ENCODE data around the gene GRK1.

Gene GRK1

DNA sequence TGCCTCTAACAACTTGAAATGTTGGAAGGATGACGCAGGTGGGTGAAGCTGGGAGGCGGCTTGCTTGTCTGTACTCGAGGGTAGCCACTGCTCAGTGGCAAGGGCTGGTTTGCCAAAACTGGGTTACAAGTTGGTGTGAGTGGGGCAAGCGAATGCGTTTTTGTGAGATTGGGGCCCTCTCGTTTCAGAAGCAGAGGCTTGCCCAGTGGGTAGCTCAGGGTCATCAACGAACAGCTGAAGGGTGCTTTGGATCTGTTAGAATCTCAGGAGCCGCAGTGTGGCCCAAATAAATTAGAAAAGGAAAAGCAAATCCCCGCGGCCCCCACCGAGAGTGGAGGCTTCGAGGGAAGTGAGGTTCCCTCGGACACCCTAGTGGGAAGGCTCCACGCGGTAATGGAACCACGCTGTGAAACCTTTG lies 16.3 kb upstream of the GRK1 start:
- no peak for DNase-seq

DNA sequence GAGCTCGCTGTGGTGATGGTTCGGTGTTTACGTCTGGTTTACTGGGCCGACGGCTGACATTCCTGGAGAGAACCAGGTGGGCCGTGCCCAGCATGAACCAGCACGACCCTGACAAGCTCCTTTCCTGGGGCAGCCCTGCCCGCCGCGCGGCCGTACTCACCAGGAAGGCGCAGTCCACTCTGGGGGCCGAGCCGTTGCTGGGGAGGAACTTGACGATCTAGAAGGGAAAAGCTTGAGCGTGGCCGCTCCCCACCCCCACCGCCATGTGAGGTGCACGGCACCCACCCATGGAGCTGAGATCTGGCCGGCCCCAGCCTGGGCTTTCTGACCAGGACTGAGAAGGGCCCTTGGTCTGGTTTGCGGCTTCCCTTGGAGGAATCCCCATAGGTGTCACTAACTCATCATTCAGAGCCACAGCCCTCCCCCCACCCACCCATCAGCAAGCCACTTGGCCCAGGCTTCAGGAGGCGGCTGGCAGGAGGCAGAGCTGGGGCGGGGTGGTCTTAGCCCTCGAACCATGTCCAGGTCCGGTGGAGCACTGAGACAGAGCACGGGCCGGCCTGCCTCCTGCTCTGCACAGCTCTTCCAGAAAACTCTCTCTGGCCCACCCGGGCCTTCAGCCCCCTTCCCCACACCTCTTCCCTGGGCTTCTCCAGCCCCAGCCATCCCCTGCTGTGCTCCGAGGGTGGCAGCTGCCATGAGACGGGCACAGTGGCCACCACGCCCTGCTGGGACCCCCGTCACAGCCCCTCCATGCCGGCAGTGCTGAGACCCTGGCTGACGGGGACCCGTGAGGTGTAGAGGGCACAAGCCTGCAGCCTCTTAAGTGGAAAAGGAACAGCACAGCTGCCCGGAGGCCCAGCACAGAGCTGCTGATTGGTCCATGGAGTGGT lies 15.3 kb upstream of the GRK1 start:
- no peak for DNase-seq

DNA sequence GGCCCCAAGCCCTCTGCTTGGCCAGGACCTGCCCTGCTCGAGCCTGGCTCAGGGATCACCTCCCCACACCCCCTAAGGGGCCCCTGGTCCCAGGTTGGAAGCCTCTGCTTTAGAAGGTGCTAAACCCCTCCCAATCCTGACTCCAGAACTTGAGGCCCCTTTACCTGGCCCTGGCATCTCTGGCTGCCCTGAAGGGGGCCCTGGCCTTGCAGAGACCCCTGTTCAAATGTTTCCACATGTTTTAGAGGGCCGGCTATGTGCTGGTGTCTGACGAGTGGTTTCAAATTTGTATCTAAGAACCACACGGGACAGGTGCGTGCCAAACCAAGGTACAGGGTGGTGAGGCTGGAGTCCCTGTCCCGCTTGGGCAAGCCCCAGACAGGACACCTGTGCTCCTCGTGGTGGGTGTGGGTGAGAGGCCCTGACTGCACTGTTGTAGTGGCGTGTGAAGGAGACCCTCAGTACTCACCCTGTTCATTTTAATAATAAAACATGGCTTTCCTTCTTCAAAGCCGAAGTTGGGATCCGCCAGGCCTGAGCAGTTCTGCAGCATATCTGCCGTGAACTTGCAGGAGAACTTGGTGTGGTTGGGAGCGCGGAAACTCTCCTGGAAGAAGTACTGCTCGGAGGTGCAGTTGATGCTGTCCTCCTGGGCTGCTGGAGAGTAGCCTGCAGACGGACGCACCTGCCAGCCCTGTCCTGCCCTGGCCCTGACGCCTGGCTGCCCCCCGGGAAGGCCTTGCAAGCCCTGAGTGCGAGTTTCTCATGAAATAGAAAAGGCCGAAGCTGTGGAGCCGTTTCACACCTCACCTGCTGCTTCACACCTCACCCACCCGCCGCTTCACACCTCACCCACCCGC lies 14.4 kb upstream of the GRK1 start:
- DNase-seq = no peak

DNA sequence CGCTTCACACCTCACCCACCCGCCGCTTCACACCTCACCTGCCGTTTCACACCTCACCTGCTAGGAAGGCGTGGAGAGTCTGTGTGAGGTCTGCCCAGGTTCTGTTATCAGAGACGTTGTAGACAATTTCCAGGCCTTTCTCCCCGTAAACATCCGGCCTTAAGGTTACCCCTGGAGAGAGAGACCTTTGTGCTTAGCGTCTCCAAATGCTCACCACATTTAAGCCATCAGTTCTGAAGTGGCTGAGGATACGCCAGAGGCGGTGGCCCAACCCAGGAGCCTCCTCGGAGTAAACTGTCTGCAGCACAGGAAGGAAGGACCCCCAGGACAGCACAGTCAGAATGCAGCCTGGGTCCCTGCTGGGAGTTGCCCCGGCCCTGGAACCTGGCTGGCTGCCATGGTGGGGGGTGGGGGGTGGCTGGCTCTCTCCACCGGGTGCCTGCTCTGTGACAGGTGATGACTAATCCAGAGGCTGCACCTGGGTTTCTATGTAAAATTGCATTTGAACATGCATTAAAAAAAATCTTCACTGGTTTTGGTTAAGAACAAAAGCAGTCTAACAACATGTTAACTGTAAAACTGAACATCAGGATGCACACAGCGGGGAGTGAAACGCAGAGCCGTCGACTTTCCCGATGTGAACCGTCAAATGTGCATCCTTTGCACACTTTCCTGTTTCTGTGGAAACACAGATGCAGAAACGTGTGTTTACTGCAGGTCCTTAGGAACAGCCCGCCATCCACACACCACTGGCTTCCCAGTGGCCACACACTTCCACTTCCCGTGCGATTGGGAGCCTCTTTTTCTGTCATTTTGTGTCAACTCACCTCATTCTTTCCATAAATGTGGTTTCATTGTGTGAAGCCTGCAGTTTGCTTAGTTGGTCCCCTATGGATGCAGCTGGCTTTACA lies 13.5 kb upstream of the GRK1 start:
- DNase-seq = no peak

DNA sequence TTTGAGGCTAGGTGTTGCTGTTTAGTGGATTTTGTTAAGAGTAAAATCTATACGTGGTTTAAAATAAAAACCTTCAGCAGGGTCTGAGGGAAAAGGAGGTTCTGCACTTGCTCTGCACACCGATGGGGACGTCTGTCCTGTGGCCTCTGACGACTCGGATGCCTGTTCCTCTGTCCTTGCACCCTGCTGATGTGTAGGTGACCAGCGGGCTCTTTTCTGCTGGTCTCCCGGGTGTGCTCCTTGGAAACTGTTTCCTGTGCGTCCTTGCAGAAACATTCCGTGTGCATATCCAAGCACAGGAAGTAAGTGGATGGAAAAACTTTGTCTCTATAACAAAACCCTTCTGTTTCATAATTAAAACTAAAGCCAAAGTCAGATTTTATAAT lies 12.9 kb upstream of the GRK1 start:
- no peak for DNase-seq

DNA sequence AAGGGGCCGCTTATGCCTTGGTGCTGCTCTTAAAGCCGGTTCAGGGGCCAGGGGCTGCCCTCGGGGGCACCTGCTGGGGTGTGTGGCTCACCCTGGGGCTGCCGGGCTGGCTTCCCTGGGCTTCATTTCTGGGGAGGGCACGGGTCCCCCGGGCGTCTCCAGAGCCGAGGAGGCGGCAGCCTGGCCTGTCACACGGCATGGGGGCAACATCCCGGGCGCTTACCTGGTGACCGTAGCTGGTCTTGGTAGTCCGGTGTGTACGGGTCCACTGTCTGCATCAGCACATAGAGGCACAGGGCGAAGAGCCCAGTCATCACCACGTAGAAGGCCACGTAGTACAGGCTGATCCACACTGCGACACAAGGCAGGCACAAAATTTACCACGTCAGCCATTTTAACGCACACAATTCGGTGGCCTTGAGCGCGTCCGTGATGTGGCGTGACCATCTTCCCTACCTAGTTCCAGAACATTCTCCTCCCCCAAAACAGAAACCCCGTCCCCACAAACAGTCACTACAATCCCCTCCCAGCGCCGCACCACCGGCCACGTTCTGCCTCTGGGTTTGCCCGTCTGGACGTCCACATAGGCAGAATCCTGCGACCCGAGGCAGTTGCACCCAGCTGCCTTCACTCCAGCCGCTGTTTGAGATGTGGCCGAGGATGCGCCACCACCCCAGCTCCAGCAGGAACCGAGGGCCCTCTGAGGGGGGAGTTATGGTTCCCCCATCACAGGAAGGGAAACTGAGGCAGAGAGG lies 12.3 kb upstream of the GRK1 start:
- DNase-seq = no peak

DNA sequence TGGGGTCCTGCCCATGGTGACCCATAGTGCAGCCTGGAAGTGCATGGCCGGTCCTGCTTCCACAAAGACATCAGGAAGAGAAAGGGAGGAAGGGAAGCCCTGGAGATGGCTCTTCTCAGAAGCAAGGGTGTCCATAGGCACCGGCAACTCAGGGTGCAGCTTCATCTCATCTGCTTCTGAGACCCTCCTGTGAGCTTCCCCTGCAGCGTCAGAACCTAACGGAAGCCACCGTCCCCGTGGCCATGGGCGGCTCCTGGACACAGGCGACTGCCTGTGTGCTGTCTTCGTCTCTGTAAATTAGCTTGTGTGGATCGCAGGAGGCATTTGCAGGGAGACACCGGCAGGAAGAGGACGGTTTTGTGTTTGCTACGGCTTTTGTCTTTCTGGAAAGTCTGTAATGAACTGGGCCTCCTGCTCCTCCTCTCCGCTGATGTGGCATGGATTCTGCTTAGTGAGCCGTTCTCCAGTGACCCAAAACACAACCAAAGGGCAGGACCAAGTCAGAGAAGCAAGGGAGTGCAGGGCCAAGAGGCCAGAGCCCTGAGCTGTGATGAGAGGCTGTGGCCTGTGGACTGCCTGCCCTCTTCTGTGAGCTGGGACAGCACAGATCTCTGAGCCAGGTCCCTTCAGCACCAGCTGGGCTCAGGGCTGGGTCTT lies 11.5 kb upstream of the GRK1 start:
- DNase-seq = no peak

DNA sequence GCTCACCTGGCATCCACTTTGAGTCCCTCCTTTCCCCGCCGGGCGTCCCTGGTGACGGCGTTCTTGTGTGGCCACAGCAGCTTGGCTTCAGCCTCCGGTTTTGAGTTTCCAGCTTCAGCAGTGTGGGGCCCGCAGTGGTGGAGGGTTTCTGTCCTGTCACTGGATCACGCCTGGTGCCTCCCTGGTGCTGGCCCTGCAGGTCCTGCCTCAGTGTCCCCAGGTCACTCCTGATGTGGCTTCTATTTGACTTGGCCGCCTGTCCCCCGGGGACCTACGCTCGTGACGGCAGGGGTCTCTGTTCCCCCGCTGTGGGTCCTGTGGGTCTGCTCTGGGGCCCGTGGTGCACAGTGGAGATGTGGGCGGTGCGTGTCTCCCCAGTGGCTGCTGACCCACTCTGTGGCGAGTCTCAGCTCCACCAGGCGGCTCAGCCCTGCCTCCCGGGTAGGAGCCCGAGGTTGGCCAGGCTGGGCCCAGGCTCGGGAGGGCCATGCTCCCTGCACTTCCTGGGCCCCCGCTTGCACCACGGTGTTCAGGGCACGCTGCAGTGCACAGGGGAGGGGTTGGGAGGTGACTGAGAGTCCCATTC lies 10.9 kb upstream of the GRK1 start:
- DNase-seq = no peak

DNA sequence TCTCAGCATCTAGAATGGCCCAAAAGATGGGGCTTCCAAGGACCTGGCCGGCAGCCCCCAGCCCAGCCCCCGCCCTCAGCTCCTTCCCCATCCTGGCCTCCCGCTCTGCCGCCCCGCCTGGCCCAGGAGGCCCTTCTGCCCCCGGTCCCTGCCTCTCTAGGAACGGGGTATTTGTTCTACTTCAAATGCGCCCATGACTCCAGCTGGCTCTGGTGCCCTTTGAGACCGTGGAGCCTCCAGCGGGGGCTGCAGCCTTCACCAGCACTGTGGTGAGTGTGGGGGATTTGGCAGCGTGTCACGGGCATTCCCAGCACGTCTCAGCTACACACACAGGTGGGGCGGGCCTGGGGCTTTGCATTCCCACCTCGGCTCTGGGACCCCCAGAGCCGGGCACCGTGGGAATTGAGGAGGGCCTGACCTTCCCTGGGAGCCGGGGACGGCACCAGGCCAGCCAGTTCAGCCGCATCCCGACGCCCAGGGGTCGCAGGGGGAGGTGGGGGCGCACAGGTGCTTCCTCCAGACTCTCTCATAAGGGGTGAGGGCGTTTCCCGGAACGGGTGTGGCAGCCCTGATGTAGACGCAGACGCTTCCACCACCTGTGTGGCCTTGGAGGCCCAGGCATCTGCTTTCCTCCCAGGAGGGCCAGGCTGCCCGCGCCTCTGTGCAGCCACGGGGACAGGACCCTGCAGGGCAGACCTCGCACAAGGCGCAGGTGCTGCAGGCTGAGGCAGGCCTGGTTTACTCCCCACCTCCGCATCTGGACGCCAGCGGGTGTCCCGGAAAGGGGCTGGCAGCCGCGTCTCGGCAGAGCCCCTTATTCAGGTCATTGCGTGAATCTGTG lies 10.0 kb upstream of the GRK1 start:
- DNase-seq = no peak

DNA sequence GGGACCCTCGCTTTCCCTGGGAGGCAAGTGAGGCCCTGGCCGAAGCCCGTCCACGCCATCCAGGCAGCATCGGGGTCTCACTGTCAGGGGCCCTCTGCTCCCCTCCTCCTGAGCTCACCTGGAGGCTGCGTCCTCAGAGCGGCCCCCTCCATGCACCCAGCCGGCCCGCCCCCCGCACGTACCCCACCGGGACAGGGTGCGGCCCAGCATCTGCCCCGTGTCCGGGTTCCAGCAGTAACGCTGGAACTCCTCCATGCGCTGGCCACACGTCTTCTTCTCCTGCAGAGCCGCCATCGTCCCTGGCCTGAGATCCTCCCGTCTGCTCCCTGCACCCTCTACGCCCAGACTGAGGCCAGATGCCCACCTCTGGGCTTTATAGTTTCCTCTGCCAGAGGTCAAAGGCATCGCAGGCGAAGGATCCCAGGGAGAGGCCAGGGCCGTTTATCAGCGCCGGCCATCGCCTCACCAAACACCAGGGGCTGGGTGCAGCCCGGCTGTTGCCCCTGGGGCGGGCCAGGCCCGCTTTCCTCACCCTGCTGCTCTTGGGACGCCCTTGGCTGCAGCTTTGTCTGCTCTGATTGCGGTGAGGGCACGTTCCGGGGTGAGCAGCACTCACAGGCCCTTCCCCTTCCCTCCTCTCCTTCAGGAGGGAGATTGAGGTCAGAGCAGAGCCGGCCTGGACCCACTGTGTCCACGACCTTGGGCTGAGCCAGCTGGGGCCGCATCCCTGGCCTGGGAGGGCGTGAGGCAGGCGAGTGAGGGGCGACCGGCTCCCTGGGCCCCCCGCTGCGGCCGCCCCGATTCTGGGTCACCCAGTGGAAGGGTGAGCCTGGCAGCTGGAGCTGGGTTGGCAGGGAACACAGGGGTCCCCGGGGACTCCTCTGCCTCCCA lies 8.9 kb upstream of the GRK1 start, which contains the start of gene ATP4B:
Gene ATP4B (minus strand): TSS at position 348 of the 891 bp plus-strand sequence. CDS start 54 bp downstream, at position 294.
- DNase-seq = no peak

DNA sequence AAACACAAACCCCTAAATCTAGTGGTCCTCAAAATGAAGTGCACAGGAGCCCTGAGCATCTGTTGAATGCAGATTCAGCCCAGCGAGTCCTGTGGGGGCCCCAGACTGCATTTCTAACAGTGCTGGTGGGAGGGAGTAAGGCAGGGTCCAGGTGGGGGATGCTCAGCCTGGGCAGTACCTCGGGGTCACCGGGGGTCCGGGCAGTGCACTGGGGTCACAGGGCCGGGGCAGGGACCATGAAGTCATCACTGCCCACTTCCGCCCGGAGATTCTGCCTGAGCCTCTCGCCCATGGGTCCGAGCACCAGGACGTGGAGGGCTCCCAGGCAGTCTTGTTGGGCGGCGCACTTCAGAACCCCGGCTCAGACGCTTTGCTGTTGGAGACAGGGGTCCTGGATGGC lies 8.2 kb upstream of the GRK1 start:
- DNase-seq = no peak

DNA sequence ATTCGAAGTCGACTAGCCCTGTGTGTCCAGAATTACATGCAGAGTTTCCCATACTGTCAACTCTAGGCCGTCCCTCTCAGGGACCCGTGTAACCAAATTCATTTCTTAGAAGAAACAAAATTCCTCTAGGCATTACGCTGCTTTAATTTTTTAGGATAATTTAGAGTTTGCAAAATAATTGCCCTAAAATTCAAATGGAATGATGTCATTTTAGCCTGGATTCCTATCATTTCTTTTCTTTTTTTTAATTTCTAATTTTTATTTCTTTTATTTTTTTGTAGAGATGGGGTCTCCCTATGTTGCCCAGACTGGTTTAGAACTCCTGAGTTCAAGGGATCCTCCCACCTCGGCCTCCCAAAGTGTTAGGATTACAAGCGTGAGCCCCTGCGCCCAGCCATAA lies 7.7 kb upstream of the GRK1 start:
- DNase-seq = no peak

DNA sequence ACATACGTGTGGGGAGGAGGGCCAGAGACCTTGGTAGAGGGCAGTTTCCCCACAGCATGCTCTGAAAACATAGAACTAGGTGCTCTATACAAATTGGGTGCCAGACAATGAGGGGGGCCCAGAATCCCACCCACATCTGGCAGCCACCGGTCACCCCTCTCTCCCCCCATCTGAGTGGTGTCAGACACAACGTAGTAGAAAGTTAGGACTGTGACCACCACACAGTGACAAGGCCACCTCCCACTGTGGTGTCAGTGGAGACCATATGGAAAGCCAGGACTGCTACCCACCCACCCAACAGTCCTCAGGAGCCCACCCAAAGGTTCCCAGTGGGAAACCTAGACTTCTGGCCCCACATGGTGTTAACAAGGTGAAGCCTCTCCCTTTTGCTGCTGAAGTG lies 7.0 kb upstream of the GRK1 start:
- DNase-seq = no peak

DNA sequence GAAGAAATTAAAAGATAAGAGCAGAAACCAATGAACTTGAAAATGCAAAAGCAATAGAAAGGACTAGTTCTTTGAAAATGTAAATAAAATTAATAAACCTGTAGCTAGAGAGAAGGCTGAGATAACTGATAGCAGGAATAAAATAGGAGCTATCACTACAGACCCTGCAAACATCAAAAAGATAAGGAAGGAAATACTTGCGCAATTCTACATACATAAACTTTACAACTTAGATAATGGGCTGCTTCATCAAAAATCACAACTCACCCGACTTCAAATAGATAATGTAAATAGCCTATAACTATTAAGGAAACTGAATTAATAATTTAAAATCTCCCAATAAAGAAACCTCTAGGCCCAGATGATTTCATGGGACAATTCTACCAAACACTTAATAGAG lies 5.5 kb upstream of the GRK1 start:
- DNase-seq = no peak

DNA sequence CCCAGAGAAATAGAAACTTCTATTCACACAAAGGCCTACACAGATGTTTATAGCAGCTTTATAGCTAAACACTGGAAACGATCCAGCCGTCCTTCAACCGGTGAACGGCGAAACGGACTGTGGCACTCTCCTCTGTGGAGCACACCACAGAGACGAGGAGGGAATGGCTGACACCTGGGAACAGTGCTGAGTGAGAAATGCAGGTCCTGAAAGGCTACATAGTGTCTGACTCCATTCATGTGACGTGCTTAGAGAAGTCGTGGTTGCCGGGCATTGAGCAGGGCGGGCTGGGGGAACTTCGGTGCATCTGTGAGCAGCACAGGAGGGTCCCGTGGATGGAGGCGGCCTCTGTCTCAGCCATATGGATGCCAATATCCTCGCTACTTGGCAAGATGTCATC lies 3.1 kb upstream of the GRK1 start:
- no peak for DNase-seq

DNA sequence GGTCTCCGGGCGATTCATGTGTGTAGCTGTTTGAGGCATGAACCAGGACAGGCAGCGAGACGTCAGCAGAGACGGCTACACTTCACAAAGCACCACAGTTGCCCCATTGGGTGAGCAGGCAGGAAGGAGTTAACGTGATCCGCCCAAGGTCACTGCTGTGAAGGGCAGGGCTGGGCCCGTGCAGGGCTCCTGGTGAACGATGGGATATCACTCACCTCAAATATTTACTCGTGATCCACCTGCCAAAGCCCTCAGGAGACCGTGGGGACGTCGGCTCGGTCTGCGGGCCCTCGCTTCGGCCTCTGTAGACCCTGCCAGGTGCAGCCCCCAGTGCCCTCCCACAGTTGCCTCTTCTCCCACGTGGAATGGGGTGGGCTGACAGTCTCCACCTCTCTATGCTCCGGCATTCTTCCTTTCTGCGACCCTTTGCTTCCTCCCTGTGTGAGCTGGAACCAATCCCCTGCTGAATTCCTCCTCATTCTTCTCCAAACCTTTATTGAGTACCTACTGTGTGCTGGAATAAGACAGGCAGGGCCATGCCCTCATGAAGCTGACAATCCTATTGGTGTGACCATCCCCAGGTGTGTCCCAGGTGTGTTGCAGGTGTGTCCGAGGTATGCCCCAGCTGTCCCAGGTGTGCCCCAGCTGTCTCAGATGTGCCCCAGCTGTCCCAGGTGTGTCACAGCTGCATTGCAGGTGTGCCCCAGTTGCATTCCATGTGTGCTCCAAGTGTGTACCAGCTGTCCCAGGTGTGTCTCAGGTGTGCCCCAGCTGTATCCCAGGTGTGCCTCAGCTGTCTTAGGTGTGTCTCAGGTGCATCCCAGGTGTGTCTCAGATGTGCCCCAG lies 2.0 kb upstream of the GRK1 start:
- no peak for DNase-seq

DNA sequence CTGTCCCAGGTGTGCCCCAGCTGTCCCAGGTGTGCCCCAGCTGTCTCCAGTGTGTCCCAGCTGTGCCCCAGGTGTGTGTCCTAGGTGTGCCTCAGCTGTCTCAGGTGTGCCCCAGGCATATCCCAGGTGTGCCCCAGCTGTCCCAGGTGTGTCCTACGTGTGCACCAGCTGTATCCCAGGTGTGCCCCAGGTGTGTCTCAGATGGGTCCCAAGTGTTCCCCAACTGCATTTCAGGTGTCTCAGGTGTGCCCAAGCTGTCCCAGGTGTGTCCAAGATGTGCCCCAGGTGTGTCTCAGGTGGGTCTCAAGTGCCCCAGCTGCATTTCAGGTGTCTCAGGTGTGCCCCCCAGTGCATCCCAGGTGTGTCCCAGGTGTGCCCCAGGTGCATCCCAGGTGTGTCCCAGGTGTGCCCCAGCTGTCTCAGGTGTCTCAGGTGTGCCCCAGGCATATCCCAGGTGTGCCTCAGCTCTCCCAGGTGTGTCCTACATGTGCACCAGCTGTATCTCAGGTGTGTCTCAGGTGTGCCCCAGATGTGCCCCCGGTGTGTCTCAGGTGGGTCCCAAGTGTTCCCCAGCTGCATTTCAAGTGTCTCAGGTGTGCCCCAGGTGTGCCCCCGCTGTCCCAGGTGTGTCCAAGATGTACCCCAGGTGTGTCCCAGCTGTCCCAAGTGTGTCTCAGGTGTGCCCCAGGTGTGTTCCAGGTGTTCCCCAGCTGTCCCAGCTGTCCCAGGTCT lies 1.3 kb upstream of the GRK1 start:
- DNase-seq = no peak

DNA sequence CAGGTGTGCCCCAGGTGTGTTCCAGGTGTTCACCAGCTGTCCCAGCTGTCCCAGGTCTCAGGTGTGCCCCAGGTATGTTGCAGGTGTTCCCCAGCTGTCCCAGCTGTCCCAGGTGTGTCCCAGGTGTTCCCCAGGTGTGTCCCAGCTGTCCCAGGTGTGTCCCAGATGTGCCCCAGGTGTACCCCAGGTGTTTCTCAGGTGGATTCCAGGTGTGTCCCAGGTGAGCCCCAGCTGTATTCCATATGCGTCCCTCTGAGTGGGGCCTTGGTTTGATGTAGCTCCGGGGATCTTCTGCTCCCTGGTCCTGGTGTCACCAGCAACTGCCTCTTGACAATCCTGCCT lies 719 bp upstream of the GRK1 start:
- DNase-seq = no peak

Data from effector CD4-positive, alpha-beta T cell (primary cell).